Lower lobe of right lung (tissue), 2 donors: ENCODE data around the gene MAZ. TPM values are rescaled to one million over a fixed set of nuclear protein-coding genes. Genes with fewer than 3 reads are reported as not detected.
"Not testable (repeated sequence)": the region's sequence is repeated elsewhere in the genome, so short reads cannot be mapped to it uniquely, and the experiment has no call there.

ENCODE experiments used
- ATAC-seq, 2 donors: fragments of 200-7000 bp; cut with Tn5 transposase; one replicate each; pipeline ENCODE4 v1.9.1; 2020 to 2022; ENCODE audit warnings: mild to moderate bottlenecking in 2 of 2, moderate library complexity in 2 of 2
- DNase-seq: peaks from one replicate; pipeline ENCODE4 v3.0.0-alpha.2; 2020
- H3K27ac ChIP-seq: fragments of 200-600 bp; one replicate; pipeline ENCODE4 v1.8.0; 2022
- H3K27me3 ChIP-seq: fragments of 200-600 bp; one replicate; pipeline ENCODE4 v1.8.0; 2022; ENCODE audit warnings: low read depth
- H3K36me3 ChIP-seq: fragments of 200-600 bp; one replicate; pipeline ENCODE4 v1.8.0; 2022; ENCODE audit warnings: mild to moderate bottlenecking
- H3K4me1 ChIP-seq: fragments of 200-600 bp; one replicate; pipeline ENCODE4 v1.8.0; 2022
- H3K4me3 ChIP-seq: fragments of 200-600 bp; one replicate; pipeline ENCODE4 v1.8.0; 2022; ENCODE audit warnings: mild to moderate bottlenecking
- H3K9me3 ChIP-seq: fragments of 200-600 bp; one replicate; pipeline ENCODE4 v1.8.0; 2022
- intact Hi-C: fragments of 100-400 bp; cut with DNase I; formaldehyde crosslinking; loops from one replicate; pipeline ENCODE4 v1.11.0; 2022
- total RNA-seq: library from RNA; stranded (reverse); fragmentation: NEBNext Ultra II Directional; extraction: Animal tissue kit (Norgen Biotek cat#: 25700); gene quantifications from one replicate; pipeline ENCODE4 v1.2.1, GENCODE V29; 2021
- TF ChIP-seq, protein P1 (sequence below): fragments of 200-600 bp; IDR thresholded peaks from one replicate; pipeline ENCODE4 v1.8.0; 2022; ENCODE audit warnings: antibody characterized with exemption, mild to moderate bottlenecking
- donor health status: DM: no; HTN: yes; CAD: no; lungs with severe emphysema.

Gene MAZ
- total RNA-seq, 1 donor from 2014 or later, result 169 TPM

DNA sequence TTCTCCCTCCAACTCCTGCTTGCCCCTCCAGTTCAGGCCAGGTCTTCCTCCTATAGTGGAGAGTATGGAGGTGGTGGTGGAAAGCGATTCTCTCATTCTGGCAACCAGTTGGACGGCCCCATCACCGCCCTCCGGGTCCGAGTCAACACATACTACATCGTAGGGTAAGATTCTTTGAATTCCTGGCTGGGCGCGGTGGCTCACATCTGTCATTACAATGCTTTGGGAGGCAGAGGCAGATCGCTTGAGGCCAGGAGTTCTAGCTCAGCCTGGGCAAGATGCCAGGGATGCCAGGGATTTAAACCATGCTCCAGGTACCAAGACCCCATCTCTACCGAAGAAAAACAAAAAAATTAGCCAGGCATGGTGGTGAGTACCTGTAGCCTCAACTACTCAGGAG is 26.9 kb upstream of the MAZ start:
- no peaks in the 10 kb centered on the region for H3K27me3 ChIP-seq
- DNase-seq (no peak), ATAC-seq (no peak)
- no peak overlapping the region for H3K4me3 ChIP-seq
- H3K4me1 ChIP-seq, result no peaks in the 10 kb centered on the region
- TF ChIP-seq, protein P1, sequence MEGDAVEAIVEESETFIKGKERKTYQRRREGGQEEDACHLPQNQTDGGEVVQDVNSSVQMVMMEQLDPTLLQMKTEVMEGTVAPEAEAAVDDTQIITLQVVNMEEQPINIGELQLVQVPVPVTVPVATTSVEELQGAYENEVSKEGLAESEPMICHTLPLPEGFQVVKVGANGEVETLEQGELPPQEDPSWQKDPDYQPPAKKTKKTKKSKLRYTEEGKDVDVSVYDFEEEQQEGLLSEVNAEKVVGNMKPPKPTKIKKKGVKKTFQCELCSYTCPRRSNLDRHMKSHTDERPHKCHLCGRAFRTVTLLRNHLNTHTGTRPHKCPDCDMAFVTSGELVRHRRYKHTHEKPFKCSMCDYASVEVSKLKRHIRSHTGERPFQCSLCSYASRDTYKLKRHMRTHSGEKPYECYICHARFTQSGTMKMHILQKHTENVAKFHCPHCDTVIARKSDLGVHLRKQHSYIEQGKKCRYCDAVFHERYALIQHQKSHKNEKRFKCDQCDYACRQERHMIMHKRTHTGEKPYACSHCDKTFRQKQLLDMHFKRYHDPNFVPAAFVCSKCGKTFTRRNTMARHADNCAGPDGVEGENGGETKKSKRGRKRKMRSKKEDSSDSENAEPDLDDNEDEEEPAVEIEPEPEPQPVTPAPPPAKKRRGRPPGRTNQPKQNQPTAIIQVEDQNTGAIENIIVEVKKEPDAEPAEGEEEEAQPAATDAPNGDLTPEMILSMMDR, result no peak
- H3K36me3 ChIP-seq, result no peaks in the 10 kb centered on the region
- no peaks in the 10 kb centered on the region for H3K9me3 ChIP-seq
- no peak overlapping the region for H3K27ac ChIP-seq
- intact Hi-C loops, result no loop called here

DNA sequence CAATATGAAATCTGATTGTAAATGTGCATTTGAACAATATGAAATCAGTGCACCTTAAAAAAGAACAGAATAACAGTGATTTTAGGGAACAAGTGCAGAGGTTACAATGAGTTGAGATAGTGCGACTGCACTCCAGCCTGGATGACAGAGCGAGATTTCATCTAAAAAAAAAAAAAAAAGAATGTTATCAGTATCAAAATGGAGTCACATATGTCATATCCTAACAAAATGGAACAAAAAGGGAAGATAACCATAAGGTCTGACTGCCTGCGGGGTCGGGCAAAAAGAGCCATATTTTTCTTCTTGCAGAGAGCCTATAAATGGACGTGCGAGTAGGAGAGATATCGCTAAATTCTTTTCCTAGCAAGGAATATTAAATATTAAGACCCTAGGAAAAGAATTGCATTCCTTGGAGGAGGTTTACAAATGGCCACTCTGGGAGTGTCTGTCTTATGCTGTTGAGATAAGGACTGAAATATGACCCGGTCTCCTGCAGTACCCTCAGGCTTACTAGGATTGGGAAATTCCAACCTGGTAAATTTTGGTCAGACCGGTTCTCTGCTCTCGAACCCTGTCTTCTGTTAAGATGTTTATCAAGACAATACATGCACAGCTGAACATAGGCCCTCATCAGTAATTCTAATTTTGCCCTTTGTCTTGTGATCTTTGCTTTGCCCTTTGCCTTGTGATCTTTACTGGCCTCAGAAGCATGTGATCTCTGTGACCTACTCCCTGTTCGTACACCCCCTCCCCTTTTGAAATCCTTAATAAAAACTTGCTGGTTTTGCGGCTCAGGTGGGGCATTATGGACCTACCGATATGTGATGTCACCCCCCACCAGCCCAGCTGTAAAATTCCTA is 23.0 kb upstream of the MAZ start:
- H3K9me3 ChIP-seq, H3K4me3 ChIP-seq, intact Hi-C loops, H3K27ac ChIP-seq, H3K4me1 ChIP-seq, H3K27me3 ChIP-seq, DNase-seq, H3K36me3 ChIP-seq, ATAC-seq: not testable (repeated sequence)

DNA sequence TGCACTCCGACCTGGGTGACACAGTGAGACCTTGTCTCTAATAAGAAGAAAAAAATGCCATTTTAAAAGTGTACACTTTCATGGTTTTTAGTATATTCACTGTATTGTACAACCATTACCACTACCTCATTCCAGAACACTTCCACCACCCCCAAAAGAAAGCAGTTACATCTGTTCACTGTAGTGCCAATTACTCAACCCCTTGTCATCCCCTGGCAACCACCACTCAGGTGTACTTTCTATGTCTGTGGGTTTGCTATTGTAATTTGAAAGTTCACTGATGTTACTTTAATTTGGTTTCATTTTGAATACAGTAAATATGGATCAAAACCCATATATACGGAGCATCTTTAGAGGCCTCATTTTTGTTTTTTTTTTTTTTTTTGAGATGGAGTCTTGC is 22.2 kb upstream of the MAZ start:
- Histone ChIP-seq H3K27ac (no peak overlapping the region), H3K9me3 (no peaks in the 10 kb centered on the region), H3K4me1 (peaks cover 5% of the 10 kb centered on the region), H3K36me3 (no peaks in the 10 kb centered on the region), H3K4me3 (no peak overlapping the region), H3K27me3 (no peaks in the 10 kb centered on the region)
- no peak for DNase-seq
- TF ChIP-seq, protein P1, result no peak
- no peak for ATAC-seq
- intact Hi-C loops, result no loop called here

DNA sequence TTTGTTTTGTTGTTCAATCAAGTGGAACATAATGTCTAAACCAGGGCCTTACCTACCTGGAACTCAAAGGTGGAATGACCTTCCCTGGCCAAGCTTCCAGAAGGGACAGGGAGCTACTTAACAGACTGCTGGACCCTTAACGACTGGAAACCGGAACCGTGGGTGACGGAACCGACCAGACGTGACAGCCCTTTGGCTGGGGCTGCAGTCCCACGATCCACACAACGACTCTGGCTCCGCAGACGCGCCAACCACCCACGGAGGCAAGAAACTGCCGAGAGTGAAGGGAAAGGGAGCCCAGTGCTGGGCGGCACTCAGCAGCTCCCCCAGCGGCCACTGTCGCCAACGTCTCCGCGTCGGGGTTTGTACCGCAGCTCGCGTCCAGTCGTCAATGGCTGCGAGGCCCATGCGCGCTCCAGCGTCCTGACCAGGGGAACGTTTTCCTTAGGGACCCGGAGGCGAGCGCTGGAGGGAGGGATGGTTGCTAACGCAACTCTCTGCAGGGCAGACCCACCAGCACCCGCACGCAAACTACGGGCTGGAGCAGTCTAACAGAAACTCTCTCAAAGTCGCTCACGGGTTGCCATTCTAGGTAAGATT is 21.3 kb upstream of the MAZ start:
- Histone ChIP-seq H3K4me3 (peak overlapping the region; percentile 39), H3K27ac (no peak overlapping the region), H3K27me3 (no peaks in the 10 kb centered on the region), H3K36me3 (no peaks in the 10 kb centered on the region), H3K9me3 (no peaks in the 10 kb centered on the region), H3K4me1 (peaks cover 11% of the 10 kb centered on the region)
- TF ChIP-seq, protein P1, result peak; percentile 84
- peak; percentile 79 to 86 for ATAC-seq
- peak; percentile 83 for DNase-seq
- intact Hi-C loops, result no loop called here

DNA sequence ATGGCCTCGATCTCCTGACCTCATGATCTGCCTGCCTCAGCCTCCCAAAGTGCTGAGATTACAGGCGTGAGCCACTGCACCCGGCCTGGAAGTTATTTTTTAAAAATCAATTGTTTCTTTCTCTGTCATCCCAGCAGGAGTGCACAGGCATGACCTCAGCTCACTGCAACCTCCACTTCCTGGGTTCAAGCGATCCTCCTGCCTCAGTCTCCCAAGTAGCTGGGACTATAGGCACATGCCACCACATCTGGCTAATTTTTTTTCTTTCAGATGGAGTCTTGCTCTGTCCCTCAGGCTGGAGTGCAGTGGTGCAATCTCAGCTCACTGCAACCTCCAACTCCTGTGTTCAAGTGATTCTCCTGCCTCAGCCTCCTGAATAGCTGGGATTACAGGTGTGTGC is 19.2 kb upstream of the MAZ start:
- not testable (repeated sequence) for ATAC-seq

DNA sequence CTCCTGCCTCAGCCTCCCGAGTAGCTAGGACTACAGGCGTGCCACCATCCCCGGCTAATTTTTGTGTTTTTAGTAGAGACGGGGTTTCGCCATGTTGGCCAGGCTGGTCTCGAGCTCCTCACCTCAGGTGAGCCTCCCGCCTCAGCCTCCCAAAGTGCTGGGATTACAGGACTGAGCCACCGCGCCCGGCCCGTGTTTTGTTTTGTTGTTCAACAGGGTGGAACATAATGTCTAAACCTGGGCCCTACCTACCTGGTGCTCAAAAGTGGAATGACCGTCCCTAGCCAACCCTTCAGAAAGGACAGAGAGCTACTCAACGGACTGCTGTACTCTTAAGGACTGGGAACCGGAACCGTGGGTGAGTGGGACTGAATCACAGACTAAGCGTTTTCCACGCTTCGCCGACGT is 16.6 kb upstream of the MAZ start:
- peak overlapping the region; percentile 83 for H3K4me3 ChIP-seq
- H3K36me3 ChIP-seq, result no peaks in the 10 kb centered on the region
- TF ChIP-seq, protein P1, result no peak
- peak overlapping the region; percentile 89 for H3K27ac ChIP-seq
- DNase-seq (no peak), ATAC-seq (peak; percentile 45 to 55)
- intact Hi-C loops, result no loop called here
- no peaks in the 10 kb centered on the region for H3K9me3 ChIP-seq
- H3K4me1 ChIP-seq, result peaks cover 24% of the 10 kb centered on the region
- H3K27me3 ChIP-seq, result no peaks in the 10 kb centered on the region

More for the DNA sequence above, 19.2 kb upstream of the MAZ start:
- H3K9me3 ChIP-seq, H3K27ac ChIP-seq, intact Hi-C loops, DNase-seq, H3K4me3 ChIP-seq, H3K27me3 ChIP-seq, H3K36me3 ChIP-seq: not testable (repeated sequence)
- H3K4me1 ChIP-seq, result peaks cover 24% of the 10 kb centered on the region
